Cerebellar nuclear complex (tissue), 1 donor: ENCODE results near the gene PER3.
A peak's percentile ranks its signal among the peaks of the same experiment; 100 is the strongest.

Experiments
- DNase-seq, 2 experiments: peaks; one replicate each; lab custom pipeline; 2025; lab: John Stamatoyannopoulos, UW

PER3 gene

DNA sequence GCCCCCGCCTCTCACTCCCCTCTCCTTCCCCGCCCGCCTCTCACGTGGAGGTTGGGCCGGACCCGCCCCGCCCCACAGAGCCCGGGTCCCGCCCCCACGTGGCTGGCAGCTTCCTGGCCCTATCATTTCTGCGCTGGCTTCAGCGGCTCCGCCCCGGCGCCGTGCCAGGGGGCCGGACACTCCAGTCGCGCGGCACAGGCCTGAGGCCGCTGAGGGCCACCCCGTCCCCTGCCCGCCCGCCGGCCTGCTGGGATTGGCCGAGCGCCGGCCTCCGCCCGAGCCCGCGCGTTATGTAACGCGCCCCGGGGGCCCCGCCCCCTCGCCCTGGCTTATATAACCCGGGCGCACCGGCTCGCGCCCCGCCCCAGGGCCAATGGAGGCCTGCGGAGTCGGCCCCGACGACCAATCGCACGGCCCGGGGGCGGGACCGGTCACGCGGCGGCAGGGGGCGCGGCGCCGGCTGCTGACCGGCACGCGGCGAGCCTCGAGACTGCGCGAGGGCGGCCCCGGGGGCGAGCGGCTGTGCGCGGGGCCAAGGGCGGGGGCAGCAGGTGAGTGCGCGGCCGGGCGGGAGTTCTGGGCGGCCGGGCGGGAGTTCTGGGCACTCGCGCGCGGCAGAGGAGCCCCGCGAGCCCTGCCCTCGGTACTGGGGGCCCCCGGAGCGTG, at the start of gene PER3:
PER3 (plus strand) TSS at position 466 of the 666 bp plus-strand sequence. CDS start 587 bp downstream, outside the sequence.
- DNase-seq, result peak; percentile 70 to 86

DNA sequence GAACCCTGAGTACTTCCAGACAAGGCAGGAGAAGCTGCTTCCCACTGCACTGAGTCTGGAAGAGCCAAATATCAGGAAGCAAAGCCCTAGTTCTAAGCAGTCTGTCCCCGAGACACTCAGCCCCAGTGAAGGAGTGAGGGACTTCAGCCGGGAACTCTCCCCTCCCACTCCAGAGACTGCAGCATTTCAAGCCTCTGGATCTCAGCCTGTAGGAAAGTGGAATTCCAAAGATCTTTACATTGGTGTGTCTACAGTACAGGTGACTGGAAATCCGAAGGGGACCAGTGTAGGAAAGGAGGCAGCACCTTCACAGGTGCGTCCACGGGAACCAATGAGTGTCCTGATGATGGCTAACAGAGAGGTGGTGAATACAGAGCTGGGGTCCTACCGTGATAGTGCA, 46.0 kb upstream of the PER3 start:
- DNase-seq, result no peak

DNA sequence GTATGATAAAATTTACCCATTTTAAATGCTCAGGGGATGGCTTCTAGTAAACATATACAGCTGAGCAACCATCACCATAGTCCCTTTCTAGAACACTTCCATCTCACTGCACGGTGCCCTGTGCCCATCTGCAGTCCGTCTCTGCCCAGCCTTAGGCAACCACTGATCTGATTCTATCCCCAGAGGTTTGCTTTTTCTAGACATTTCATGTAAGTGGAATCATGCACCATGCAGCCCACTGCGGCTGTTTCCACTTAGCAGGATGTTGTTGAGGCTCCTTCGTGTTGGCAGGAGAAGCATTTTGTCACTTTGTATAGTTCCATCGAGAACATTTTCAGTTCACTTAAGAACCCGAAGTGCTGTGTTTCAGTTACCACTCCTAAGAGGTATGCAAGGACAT, 40.7 kb upstream of the PER3 start:
- DNase-seq, result no peak

DNA sequence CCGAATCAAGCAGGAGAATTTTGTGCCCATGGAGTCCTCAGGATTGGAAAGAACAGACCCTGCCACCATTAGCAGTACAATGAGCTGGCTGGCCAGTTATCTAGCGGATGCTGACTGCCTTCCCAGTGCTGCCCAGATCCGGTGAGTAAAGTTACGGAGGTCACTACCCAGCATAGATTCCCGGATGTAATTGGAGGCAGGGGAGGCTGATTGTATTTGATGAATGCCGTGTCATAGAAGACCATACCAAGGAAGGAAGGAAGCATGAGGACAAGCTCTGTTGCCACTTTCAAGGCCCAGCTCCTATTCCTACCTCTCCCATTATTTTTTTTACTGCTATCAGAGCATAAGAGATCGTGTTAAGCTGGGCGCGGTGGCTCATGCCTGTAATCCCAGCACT, 39.2 kb upstream of the PER3 start:
- DNase-seq, result no peak

DNA sequence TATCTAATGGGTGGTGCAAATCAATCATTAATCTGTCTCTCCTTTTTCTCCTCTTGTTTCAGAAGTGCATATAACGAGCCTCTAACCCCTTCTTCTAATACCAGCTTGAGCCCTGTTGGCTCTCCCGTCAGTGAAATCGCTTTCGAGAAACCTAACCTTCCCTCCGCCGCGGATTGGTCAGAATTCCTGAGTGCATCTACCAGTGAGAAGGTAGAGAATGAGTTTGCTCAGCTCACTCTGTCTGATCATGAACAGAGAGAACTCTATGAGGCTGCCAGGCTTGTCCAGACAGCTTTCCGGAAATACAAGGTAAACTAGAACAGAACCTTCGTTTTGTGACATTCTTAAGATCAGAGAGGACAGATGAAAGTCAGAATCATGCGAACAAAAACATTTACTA, 38.3 kb upstream of the PER3 start:
- DNase-seq, result no peak

DNA sequence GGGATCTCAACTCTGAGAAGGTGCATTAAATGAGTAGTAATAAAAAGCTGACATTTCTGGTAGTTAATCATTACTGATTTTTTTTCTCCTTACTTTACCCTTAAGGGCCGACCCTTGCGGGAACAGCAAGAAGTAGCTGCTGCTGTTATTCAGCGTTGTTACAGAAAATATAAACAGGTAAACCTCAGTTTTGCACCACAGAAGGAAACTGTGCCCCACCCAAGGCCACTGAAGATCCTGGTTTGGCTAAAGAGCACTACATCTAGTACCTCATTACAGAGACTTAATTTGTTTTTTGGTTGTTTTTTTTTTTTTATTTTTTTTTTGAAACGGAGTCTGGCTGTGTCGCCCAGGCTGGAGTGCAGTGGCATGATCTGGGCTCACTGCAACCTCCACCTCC, 36.5 kb upstream of the PER3 start:
- DNase-seq, result no peak

DNA sequence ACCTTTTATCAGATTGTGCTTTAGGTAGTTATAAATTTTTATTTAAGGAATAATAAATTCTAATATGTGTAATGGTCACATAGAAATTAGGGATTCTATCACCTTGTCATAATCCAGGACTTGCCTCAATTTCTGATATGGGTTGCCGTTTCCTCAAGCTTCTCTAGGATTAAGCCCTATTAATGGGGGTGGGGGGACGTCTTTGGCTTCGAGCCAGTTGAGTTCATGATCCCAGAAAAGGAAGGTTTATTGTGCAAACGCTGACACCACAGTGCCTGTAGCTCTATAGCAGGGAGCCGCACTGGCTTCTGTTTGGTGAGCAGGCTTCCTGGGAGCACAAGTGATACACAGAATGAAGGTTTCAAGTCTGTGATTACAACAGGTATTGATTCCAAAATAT, 35.0 kb upstream of the PER3 start:
- DNase-seq, result no peak

DNA sequence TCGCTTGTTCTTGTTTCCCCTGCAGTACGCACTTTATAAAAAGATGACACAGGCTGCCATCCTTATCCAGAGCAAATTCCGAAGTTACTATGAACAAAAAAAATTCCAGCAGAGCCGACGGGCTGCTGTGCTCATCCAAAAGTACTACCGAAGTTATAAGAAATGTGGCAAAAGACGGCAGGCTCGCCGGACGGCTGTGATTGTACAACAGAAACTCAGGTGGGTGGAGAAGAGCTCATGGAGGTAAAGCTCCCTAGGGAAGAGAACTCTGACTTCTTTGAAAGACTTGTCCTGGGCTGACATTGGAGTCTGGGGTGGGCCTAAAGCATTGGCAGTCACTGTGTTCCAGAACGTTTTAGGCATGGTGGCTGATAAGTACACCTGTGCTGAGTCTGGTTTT, 32.9 kb upstream of the PER3 start:
- no peak for DNase-seq

DNA sequence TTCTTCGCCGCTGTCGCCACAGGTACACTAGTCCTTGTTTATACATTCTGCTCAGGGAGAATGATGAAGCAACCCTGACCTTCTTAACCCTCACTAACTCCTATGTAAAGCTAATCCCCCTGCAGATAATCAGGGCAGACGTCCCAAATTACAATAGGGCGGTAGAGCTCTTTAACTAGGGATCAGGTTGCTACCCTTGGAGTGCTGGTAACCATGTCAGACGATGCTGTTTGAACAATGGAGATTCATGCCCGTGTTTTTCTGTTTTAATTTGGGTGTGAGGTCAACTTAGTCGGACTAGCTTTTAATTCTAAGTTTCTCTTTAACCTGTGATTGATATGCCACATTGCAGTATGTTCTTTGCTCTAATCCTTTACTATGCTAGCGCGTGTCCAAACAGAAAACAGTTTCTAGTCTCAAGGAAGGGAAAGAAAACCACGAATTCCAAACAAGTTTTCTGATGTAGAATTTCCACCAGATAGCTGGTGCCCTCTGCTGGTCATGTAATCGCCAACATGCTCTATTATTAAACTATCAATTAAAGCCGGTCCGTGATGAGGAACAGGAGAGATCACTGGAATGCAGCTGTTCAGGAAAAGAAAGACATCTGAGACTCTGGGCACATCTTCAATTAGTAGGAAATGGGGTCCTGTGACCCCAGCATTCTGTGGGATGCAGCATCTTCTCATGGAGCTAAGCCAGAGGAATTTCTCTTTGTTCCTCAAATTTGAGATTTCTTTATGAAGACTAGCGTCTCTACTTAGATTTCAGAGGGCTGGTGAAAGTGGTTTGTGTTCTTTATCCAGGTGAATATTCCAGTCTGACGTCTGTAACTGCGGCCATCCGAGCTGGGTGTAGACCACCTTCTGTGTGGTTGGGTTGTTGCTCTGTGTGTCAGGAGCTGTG, 31.3 kb upstream of the PER3 start:
- peak in 1 of 2 experiments; percentile 31 for DNase-seq

DNA sequence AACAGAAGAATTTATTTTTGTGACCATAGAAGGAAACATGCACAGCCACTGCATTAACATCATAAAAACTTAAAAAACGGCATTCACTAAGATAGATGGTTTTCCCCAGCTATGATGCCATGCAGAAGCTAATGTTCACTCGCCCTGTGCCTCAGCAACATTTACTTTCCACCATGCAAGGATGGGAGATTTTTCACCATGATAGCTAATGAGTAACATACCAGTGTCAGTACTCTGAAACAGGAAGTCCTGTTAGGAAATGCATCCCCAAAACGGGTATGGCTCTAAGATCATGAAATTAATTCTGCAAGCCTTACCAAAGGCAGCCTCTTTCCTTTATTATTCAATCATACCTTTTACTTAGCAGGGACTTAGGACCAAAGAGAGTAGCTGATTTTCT, 30.4 kb upstream of the PER3 start:
- DNase-seq, result no peak

DNA sequence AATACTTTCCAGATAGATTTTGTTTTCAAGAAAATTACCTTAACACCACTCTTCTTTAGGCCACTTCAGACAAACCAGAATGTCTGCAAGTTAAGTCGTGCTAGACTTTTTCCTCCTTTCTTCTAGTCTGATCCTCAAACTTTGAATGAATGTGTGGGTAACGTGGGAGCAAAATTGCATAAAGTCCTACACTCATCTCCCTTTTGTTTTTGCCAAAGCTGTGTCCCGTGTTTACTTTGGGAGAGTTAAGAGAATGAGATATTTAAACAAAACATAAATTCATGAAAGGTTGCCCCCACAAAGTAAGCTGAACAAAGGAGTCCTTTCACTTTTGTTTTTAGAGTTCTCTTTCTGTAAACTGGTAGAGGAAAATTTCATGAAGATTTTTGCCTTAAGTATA, 29.9 kb upstream of the PER3 start:
- DNase-seq, result no peak

DNA sequence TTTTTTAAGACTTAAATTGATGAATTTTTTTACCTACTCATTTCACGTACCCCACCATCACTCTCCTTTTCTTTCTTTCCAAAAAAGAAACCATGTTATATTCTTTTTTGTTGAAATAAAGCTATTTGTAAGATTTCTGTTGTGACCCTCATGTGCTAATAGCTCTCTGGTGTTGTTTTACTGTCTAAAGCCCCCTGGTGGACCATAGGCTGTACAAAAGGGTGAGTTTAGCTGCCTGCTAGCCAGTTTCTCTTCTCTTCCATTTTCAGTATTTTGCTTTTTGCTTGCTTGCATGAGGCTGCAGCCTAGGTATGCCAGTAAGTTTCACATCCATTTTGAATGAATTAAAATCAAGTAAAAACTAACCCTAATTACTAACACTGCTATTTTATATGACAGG, 28.6 kb upstream of the PER3 start:
- DNase-seq, result no peak

DNA sequence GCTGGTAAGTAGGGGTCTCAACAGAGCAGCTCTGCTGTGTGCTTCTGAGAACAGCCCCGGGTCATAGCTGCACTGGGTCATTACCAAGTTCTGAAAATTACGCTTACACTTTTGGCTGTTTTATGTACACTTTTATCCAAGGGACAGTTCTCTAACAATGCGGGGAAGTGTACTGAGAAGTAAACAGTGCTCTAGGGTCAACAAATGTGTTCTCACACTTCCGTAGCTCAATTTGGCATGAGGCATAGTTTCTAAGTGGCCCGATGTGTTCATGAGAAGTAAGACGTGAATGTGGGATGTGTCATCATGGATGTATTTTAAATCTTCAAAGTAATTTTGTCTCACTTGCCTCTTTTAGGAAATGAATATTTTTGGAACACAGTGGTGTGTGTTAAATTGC, 23.8 kb upstream of the PER3 start:
- no peak for DNase-seq

DNA sequence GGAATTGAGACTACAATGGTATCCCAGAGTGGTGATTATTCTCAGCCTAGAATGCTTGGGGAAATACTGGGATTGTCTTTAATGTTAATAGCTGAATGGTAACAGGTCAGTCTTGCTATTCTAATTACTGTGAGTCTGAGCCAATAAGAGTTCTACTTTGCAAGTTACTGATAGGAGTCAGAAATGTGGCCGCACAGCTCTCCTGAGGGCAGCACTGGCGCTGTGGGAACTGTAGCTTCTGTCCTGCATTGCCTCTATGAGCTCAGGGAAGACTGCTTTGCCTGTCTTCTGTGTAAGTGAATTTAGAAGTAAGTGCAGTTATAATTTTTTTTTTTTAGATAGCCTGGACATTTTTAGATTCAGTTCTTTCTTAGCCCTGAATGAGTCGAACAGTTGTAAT, 23.0 kb upstream of the PER3 start:
- no peak for DNase-seq

DNA sequence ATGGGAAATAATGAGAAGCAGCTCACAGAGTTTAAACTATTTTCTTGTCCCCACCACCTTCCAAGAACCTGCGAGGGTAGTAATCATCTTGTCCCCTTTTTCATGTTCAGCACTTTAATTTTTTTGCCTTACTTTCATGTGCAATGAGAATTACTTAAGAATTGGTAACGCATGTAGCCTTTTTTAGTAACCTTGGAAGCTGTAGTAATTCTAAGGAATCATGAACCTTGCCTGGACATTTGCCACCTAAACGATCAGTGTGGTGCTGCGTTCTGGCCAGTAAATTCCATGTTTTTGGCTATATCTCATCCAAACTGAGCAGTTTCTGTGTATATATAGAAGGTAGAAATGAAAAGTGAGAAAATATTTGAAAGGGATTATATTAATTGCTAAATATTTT, 16.9 kb upstream of the PER3 start:
- no peak for DNase-seq

DNA sequence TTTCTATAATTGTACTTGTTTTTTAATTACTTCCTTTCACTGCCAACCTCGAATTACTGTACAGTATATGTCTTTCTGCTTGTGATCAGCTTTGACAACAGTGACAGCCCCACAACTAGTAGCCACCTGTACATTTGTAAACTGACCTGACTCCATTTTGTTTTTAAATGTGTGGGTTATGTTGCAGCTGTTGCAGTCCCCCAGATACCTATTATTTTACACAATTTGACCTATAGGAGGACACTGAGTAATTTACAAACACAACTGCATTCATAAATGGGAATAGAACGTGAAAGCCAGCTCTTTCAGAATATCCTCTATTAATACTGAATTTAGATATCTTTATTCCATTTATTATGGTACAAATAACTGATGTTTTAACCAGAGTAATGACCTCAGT, 15.5 kb upstream of the PER3 start:
- no peak for DNase-seq

DNA sequence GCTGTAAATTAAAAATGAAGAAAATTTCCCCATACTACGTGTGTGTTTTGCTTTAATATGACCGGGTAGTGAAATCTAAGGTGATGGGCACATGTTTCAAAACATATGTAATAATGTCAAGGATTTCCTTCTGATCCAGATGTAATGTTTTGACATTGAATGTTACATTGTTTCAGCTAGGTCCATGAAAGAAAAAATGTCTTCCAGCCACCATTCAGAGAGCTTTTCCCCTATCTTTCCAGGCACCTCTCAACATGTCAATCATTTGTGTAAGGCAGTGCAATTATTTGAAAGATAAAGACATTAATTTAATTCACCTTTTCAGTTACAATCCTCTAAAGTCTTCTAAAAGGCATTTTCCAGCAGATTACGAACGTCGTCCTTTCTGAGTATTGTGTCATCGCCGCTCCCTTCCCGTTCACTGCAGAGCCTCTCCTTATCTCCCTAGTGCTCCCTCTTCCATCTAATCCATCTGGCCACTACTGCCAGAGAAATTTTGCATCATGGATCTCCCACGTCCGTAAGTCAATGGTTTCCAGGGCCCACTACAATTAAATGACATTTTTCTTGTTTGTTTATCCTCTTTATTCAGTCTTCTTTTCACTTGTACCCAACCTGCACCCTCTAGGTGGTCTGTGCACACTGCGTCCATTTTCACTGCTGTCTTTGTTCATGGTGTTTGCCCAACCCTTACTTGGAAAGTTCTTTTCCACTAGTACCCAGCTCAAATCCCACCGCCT, 14.2 kb upstream of the PER3 start:
- no peak for DNase-seq

DNA sequence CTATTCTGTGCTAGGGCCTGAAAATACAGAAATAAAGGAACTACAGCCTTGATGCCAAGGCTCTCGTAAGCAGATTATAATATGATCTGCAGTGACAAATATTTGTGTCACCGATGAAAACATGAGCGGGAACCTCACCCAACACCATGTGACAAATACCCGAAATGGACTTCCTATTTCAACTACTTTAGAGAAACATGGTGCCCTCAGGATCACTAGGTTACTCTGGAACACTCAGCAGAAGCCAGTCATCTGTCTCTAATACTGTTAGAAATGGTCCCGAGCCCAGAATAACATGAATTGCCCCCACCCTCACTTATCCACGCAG, 13.5 kb upstream of the PER3 start:
- DNase-seq, result no peak

DNA sequence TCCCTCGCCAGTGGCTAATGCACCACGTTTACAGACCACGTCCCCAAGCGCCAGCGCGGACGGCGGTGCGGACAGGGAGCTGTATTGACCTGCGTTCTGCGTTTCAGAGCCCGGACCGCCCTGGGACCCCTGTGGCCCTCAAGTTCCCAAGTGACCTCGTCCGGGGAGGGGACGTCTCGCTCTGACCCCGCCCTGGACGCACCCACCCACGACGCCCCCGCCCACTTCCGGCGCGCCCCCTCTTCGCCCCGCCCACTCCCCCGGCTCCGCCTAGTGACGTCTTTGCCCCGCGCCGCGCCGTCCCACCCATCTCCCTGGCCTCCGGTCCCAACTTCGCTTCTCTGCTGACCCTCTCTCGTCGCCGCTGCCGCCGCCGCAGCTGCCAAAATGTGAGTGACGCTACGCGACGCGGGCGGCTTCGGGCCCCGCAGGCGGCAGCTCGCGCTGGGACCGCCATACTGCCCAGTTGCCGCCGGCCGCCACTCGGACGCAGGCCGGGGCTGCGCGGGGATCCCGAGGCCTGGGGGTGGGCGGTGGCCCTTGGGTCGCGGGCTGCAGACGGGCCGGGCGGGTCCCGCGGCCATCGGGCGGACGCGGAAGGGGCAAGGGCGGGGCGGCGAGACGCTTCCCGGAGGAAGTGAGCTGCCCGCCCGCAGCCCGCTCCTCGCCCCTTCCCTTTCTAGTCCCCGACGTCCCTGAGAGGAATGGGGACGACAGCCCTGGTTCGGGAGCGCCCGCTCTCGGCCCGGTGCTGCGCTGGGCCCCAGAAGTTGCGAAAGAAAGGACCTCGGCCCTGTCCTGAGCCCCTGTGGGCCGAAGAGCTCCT, 12.9 kb upstream of the PER3 start, which contains the start of gene VAMP3:
VAMP3 (plus strand) TSS at position 300 of the 826 bp plus-strand sequence; CDS start at position 388, 88 bp downstream.
- no peak for DNase-seq

DNA sequence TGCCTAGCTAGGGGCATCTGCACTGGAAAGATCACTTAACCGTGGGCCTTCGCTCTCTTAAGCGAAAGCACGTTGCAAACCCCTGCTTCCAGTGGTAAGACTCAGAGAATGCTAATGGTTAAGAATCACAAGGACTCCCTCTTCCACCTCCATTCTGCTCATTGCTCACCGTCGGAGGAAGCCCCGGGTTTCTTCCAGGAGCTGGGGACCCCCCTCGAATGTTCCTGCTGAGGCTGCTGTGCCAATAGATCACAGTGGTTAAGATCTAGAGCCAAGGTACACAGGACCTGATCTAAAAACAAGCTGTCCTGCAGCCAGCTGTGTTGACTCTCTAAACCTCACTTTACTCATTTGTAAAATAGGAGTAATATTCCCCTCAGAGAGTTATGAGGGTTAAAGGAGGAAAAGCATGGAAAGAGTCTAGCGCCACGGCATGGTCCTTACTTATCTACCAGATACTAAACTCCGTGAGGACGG, 12.2 kb upstream of the PER3 start:
- no peak for DNase-seq

DNA sequence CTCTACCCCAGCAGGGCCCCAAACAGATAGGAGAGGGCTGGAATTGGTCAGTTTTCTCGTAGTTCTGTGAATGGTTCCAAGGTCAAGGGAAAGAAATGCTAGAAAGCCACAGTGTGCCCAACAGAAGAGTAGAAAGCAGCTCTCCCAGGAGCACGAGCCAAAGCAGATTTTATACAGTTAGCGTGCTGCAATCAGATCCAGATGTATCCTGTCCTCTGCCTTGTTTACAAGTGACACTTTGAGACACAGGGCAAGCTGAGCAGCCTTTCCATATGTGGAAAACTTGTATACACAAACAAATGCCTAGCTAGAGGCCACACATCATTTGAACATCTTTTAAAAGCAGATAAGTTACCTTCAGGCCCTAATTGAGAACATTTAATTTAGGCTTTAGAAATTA, 6.5 kb upstream of the PER3 start:
- DNase-seq, result no peak

DNA sequence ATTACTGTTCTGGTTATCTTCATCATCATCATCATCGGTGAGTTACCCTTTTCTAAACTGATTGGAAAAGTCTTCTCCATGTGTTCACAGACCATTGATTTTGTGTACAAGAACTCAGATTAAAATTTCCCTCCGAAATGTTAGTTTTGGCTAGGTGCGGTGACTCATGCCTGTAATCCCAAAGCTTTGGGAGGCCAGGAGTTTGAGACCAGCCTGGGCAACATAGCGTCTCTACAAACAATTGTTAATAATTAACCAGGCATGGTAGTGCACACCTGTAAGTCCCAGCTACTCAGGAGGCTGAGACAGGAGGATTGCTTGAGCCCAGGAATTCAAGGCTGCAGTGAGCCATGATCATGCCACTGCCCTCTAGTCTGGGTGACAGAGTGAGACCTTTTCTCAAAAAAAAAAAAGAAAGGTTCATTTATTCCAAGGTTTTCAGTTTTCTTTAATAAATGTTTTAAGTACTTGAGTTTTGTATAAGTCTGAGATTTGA, 5.9 kb upstream of the PER3 start:
- DNase-seq, result no peak
